Measurements from ENCODE around the gene SLC38A10.

GRCh38 chr17:81295031-81295675, at the start of gene SLC38A10:
- no peak for TF ChIP-seq CTCF (conservative IDR thresholded peaks at IDR 0.05; ENCODE audit: low read depth, low read length)
- no peak for TF ChIP-seq EZH2 (IDR thresholded peaks at IDR 0.05; ENCODE audit: borderline replicate concordance, low read depth, low read length, poor library complexity, severe bottlenecking)
